HG02571 (cell line): Measurements from ENCODE around the gene PSME2.

Source experiments
- ATAC-seq: cut with Tn5 transposase; IDR thresholded peaks from one replicate; pipeline ENCODE4 v1.9.1; 2021; ENCODE audit warnings: mild to moderate bottlenecking, moderate library complexity; ENCODE audit not compliant: unreplicated experiment

Gene PSME2

DNA sequence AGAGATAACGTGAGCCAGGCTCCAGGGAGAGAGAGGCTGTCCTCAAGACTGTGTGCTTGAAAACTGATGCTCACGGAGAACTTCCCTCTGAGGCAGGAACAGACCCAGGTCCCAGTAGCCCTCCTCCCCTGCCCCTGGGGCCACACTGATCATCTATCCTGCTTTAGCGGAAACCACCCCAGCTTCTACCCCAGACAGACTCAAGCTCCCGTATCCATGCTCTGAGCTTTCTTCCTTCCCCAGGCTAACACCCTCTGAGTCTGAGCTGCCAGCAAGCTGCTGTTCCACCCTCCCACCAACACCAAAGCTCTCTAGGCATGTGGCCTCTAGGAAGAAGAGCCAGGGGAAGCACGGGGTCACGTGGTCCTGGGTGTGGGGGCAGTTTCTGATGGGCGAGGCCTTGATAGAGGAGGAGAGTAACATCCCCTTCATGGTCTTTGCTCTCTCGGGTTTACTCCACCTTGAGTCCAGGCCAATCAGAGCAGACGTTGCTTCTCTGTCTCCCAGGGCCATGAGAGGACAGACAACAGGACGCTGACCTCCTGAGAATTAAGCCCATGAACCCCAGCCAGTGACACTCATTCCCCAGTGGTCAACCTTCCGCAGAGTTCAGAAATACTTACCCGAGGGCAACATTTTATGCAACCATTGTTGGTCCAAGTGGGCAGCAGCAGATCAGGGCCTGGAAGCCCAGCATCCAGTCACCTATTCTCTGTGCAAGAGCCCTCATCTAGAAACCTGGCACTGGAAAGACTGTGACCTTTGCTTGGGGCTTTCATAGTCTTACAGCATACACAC, 50.9 kb downstream of the PSME2 start:
- ATAC-seq: peak; percentile 53

DNA sequence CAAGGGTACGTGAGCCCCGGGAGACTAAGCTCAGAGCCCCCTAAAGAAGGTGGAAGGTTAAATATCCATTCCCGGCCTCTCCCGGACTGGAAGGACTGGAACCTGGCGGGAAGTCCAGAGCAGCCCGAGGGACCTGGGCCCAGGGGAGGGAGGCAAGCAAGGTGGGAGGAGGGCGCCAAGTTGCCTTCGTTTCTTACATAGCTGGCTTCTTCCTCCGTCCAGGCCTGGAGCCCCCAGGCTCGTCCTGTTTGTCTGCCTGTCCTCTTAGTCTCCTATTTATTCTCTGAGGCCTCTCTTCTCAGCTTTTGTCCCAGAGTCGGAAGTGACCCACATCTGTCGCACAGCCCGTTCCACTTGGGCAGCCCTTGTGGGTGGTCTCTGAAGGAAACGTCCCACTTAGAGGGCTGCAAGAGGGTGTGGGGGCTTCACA, 51.6 kb downstream of the PSME2 start:
- no peak for ATAC-seq

DNA sequence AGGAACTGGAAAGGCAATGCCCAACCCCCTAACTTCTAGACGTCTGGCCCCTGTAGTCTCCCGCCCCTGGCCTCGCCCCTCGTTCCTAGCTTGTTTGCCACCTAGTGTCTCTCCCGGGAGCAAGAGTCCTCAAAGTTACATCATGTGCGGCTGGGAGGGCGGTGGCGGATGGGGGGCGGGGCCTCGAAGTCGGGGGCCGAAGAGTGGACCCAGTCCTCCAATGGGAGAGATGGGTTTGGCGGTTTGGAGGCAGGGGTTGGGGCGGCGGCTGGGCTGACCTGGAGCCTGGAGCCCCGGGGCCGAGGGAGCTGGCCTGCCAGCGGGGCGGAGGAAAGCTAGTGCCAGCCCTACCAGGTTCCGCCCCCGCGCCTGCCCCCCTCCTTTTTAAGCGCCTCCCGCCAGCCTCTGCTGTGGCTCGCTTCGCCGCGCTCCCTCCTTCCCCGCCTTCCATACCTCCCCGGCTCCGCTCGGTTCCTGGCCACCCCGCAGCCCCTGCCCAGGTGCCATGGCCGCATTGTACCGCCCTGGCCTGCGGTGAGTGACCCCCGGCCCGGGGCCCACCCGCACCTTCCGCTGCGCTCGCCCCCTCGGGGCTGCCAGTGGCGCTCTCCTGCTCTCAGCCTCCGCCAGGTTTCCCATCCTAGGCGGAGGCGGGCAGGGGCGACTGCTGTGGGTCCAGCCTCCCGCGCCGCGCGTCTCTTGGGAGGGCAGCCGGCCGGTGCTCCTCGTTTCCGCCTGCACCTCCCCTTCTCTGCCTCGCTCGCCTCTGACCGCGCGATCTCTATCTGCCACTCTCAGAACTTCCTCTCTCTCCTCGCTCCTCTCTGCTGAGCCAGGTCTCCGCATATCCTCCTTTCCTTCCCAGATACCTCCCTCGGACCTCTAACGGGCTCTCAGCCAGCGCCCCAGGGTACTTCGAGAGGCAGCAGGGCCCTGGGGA, 52.2 kb downstream of the PSME2 start, which contains the start of gene PCK2:
Gene PCK2 (plus strand): TSS at position 411 of the 940 bp plus-strand sequence. CDS start 95 bp downstream, at position 506.
- peak; percentile 48 for ATAC-seq
